Activated B cell treated with CpG ODN at 0.5 μM for 24 hours (primary cell): Measurements from ENCODE around the gene GRIA4. TPM values are rescaled to one million over a fixed set of nuclear protein-coding genes. Genes with fewer than 3 reads are reported as not detected.

Experiments used
- ATAC-seq: fragments of 200-7000 bp; cut with Tn5 transposase; one replicate; pipeline ENCODE4 v1.10.0; 2021; ENCODE audit warnings: low read depth, mild to moderate bottlenecking, moderate library complexity
- CTCF ChIA-PET: fragments of 350-600 bp; sonication (Branson Sonifier 250); formaldehyde crosslinking; loops from one replicate; lab custom pipeline; 2021; ENCODE audit warnings: antibody characterized with exemption; lab: Charles Lee
- POLR2A ChIA-PET: fragments of 350-600 bp; sonication (Branson Sonifier 250); formaldehyde crosslinking; loops from one replicate; lab custom pipeline; 2021; ENCODE audit warnings: antibody characterized with exemption; lab: Charles Lee
- DNase-seq: peaks from one replicate; pipeline ENCODE4 v3.0.0; 2022
- H3K27ac Mint-ChIP-seq: one replicate; pipeline ENCODE4 v1.8.0; 2020; ENCODE audit warnings: mixed read lengths
- H3K27me3 Mint-ChIP-seq: one replicate; pipeline ENCODE4 v1.8.0; 2021; ENCODE audit warnings: mixed read lengths
- H3K36me3 Mint-ChIP-seq: one replicate; pipeline ENCODE4 v1.8.0; 2021; ENCODE audit warnings: low read depth, mixed read lengths
- H3K4me1 Mint-ChIP-seq: one replicate; pipeline ENCODE4 v1.8.0; 2021; ENCODE audit warnings: mixed read lengths
- H3K4me3 Mint-ChIP-seq: one replicate; pipeline ENCODE4 v1.8.0; 2020; ENCODE audit warnings: mild to moderate bottlenecking, mixed read lengths
- H3K9me3 Mint-ChIP-seq: one replicate; pipeline ENCODE4 v1.8.0; 2020; ENCODE audit warnings: mixed read lengths
- intact Hi-C: fragments of 100-400 bp; cut with micrococcal nuclease; formaldehyde crosslinking; loops from one replicate; pipeline ENCODE4 v1.15.1; 2024
- total RNA-seq: library from RNA; stranded (reverse); gene quantifications from 2 replicates; pipeline ENCODE4 v1.2.3, GENCODE V29; 2022
- TF ChIP-seq, protein P1 (sequence below): fragments of 200-600 bp; IDR thresholded peaks from one replicate; pipeline ENCODE4 v1.8.0; 2022; ENCODE audit warnings: antibody characterized with exemption, mild to moderate bottlenecking

The GRIA4 gene
- total RNA-seq, 1 donor from 2014 or later: not detected

DNA sequence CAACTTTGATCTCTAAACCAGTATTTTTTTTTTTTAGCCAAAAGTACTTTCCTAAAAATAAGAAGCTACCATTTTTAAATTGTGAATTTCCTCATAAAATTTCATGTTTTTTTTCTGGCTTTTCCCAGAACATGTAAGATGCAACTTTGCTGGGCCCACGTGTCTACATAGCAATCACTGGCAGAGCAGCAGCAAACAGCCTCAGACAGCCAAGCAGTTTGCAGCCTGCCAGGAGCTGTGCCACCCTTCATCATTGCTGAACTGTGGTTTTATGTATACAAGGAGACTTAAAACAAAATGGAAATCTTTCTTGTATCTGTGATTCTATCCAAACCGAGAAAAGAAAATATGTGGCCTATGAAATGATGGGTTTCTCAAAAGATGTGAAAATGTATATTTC lies 110.2 kb downstream of the GRIA4 start:
- POLR2A ChIA-PET: no interaction called here
- Mint-ChIP-seq H3K9me3 (peaks cover 2% of the 10 kb centered on the region), H3K4me1 (no peaks in the 10 kb centered on the region), H3K27ac (no peak overlapping the region), H3K27me3 (no peaks in the 10 kb centered on the region), H3K36me3 (no peaks in the 10 kb centered on the region), H3K4me3 (no peak overlapping the region)
- ATAC-seq (no peak), DNase-seq (no peak)
- TF ChIP-seq, protein P1, sequence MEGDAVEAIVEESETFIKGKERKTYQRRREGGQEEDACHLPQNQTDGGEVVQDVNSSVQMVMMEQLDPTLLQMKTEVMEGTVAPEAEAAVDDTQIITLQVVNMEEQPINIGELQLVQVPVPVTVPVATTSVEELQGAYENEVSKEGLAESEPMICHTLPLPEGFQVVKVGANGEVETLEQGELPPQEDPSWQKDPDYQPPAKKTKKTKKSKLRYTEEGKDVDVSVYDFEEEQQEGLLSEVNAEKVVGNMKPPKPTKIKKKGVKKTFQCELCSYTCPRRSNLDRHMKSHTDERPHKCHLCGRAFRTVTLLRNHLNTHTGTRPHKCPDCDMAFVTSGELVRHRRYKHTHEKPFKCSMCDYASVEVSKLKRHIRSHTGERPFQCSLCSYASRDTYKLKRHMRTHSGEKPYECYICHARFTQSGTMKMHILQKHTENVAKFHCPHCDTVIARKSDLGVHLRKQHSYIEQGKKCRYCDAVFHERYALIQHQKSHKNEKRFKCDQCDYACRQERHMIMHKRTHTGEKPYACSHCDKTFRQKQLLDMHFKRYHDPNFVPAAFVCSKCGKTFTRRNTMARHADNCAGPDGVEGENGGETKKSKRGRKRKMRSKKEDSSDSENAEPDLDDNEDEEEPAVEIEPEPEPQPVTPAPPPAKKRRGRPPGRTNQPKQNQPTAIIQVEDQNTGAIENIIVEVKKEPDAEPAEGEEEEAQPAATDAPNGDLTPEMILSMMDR: no peak
- intact Hi-C loops: no loop called here
- CTCF ChIA-PET: no interaction called here

DNA sequence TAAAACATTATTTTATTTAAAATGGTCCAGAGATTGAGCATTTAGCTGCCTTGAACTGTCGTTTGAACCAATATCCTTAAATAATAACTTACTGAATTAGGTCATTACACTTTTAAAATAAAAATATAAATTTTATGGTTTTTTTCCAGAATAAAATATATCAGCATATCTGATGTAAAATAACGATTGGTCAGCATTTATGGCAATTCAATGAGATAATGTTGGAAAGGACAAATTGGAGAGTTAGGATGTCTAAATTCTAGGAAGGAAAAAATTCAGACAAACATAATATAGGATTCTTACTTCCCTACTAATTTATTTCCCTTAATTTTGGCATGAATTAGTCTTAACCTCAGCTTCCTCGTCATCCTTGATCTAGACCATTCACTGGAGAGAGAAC lies 113.4 kb downstream of the GRIA4 start:
- TF ChIP-seq, protein P1: no peak

DNA sequence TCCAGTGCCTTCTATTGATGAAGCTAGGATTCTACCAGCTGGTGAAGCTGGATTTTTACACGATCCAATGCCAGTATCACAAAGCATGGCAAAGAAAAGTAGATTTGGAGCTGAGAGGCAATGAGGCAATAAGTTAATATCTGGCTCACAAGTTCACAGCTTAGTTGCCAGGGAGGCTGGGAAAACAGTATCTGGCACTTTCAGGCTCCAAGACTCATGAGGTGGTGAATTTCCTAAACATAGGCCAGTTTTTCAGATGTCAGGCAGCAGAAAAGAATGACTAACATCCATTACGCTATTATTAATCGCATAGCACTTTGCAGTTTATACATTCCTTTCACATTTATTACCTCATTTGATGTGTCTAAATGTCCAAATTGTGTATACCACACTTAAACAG lies 122.7 kb downstream of the GRIA4 start:
- ChIA-PET CTCF (no interaction called here), POLR2A (no interaction called here)
- ATAC-seq: no peak
- Mint-ChIP-seq H3K4me1 (no peaks in the 10 kb centered on the region), H3K27me3 (no peaks in the 10 kb centered on the region), H3K4me3 (no peak overlapping the region), H3K27ac (no peak overlapping the region), H3K36me3 (no peaks in the 10 kb centered on the region), H3K9me3 (peaks cover 7% of the 10 kb centered on the region)
- intact Hi-C loops: no loop called here
- TF ChIP-seq, protein P1: no peak
- no peak for DNase-seq

More for the DNA sequence above, 113.4 kb downstream of the GRIA4 start:
- Mint-ChIP-seq H3K9me3 (peaks cover 5% of the 10 kb centered on the region), H3K4me3 (no peak overlapping the region), H3K27ac (no peak overlapping the region), H3K36me3 (no peaks in the 10 kb centered on the region), H3K27me3 (no peaks in the 10 kb centered on the region), H3K4me1 (no peaks in the 10 kb centered on the region)
- ATAC-seq (no peak), DNase-seq (no peak)
- CTCF ChIA-PET: no interaction called here
- intact Hi-C loops: no loop called here
- POLR2A ChIA-PET: no interaction called here

DNA sequence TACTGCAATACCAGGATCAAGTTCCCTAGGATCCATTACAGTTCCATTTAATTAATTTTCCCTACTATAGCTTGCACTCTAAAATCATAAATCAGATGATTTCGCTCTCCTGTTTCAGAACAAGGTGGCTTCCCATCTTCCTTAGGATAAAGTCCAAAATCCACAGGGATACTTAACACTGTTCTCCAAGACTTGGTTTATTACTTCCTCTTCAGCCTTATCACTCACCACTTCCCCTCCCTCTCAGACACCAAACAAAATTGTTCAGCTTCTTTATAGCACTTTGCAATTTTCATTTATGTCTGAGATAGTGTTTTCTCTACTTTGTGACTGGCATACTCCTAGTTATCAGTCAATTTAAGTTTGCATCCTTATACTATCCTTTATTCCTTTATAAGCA lies 124.6 kb downstream of the GRIA4 start:
- DNase-seq: no peak
- Mint-ChIP-seq H3K36me3 (no peaks in the 10 kb centered on the region), H3K27ac (no peak overlapping the region), H3K4me3 (no peak overlapping the region), H3K9me3 (peaks cover 2% of the 10 kb centered on the region), H3K4me1 (no peaks in the 10 kb centered on the region), H3K27me3 (no peaks in the 10 kb centered on the region)
- TF ChIP-seq, protein P1: no peak
- ChIA-PET CTCF (no interaction called here), POLR2A (no interaction called here)
- intact Hi-C loops: no loop called here
- no peak for ATAC-seq

DNA sequence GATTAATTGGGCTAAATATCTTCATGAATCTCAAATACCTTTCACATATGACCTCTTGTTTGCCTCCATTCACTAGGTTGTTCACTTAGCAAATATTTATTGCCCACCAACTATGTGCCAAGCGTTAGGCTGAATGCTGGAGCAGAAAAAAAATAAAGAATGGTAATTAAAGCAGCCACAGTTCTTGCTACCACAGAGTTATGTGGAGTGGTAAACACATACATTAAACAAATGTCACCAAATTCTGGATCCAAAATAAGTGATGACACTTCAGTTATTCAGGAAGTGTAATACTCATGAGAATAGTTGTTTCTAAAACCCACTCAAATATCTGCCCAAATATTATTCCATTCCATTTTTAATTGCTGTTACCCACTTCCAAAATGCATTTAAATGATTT lies 128.4 kb downstream of the GRIA4 start:
- no peak for DNase-seq
- TF ChIP-seq, protein P1: no peak
- ATAC-seq: no peak
- no peaks in the 10 kb centered on the region for H3K27me3 Mint-ChIP-seq
- CTCF ChIA-PET: no interaction called here
- no peak overlapping the region for H3K4me3 Mint-ChIP-seq
- intact Hi-C loops: no loop called here
- no peaks in the 10 kb centered on the region for H3K4me1 Mint-ChIP-seq
- POLR2A ChIA-PET: no interaction called here
- H3K27ac Mint-ChIP-seq: no peak overlapping the region
- no peaks in the 10 kb centered on the region for H3K36me3 Mint-ChIP-seq
- no peaks in the 10 kb centered on the region for H3K9me3 Mint-ChIP-seq
